ENCODE measurements around the gene KIF16B. TPM values are rescaled to one million over a fixed set of nuclear protein-coding genes. Genes with fewer than 3 reads are reported as not detected.

Gene KIF16B
- total and polyA plus RNA-seq, 2 of the 8 experiments (the other 6 are each of a cell fraction or from before 2014, with no cell fraction given) = 3.0 to 9.2 TPM

GRCh38 chr20:16551607-16552006 is 21.6 kb downstream of the KIF16B start (continued):
- TF ChIP-seq CHD7 (IDR thresholded peaks at IDR 0.05; ENCODE audit: insufficient replicate concordance, low read length) (no peak), SP4 (IDR thresholded peaks at IDR 0.05; ENCODE audit: low read length) (no peak), EP300 (IDR thresholded peaks at IDR 0.05; ENCODE audit: borderline replicate concordance in 1 of 2, low read depth in 2 of 2, low read length in 2 of 2) (no peak), NANOG (IDR thresholded peaks at IDR 0.05; ENCODE audit: insufficient read depth, low read depth, low read length, poor library complexity, severe bottlenecking) (no peak), CBX5 (IDR thresholded peaks at IDR 0.05; ENCODE audit: low read depth, low read length) (no peak), PHF8 (conservative IDR thresholded peaks at IDR 0.05; ENCODE audit: low read depth, low read length) (no peak), TBP (IDR thresholded peaks at IDR 0.05; ENCODE audit: low read depth, low read length) (no peak)
- TF ChIP-seq, protein P1, sequence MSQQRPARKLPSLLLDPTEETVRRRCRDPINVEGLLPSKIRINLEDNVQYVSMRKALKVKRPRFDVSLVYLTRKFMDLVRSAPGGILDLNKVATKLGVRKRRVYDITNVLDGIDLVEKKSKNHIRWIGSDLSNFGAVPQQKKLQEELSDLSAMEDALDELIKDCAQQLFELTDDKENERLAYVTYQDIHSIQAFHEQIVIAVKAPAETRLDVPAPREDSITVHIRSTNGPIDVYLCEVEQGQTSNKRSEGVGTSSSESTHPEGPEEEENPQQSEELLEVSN (IDR thresholded peaks at IDR 0.05) = no peak

Data from H1 (cell line).